HG03025 (cell line): ENCODE results near the gene ATXN7L2.

Experiments
- ATAC-seq: cut with Tn5 transposase; IDR thresholded peaks from one replicate; pipeline ENCODE4 v1.9.1; 2021; ENCODE audit warnings: mild to moderate bottlenecking, moderate library complexity; ENCODE audit not compliant: unreplicated experiment, low FRiP score

Gene ATXN7L2

DNA sequence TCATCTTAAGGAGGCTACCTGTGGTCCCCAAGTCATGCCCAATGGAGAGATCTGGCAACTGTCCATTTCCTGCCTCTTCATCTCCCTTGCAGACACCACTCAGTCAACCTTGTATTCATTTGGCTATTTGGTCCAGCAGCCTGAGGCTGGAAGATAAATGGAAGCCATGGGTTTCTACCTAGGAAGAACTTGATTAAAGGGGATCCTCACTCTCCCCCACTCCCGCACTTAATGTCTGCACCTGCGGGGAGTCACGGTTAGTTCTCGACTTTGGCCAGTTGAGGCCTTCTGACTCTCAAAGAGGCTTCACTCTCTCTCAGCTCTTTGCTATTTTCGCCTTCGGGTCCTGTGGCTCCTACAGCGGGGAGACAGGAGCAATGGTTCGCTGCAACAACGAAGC is 8.4 kb upstream of the ATXN7L2 start:
- no peak for ATAC-seq

DNA sequence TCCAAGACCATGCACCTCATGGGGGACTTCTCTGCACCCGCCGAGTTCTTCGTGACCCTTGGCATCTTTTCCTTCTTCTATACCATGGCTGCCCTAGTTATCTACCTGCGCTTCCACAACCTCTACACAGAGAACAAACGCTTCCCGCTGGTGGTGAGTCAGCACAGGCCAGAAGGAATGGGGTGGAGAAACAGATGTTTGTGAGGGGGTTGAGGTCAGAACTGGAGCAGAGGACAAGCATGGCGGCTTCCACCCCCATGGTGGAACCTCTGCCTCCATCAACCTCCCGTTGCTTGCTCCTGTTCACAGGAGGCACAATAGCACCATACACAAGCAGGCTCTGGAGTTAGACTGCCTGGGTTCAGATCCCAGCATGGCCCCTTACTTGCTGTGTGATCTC is 6.9 kb upstream of the ATXN7L2 start:
- no peak for ATAC-seq

DNA sequence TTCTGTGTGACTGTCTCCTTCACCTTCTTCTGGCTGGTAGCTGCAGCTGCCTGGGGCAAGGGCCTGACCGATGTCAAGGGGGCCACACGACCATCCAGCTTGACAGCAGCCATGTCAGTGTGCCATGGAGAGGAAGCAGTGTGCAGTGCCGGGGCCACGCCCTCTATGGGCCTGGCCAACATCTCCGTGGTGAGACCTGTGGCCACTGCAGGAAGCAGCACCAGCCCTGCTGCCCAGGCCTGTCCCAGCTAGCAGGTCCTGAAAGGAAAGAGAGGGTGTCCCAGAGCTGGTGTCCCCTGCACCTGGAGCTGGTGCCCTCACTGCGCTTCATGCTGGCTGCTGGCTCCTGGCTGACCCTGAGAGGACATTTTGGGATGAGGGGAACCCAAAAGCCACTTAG is 5.9 kb upstream of the ATXN7L2 start:
- ATAC-seq = no peak

DNA sequence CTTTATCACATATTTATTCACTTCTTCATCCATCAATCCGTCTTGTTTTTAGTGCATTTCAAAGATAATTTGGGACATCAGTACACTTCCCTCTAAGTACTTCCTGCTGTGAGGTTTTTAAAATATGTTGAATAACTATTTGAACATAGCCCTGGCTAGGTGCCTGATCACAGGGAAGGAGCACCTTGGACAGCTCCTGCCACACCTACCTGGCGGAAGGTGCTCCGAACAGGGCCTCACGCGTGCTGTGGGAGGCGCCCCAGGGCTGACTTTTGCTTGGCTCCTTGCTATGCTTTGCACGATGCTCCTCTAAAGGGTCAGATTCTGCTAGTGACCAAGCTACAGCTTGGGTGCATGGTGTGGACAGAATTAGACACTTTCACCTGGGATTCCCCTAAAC is 4.9 kb upstream of the ATXN7L2 start:
- no peak for ATAC-seq

DNA sequence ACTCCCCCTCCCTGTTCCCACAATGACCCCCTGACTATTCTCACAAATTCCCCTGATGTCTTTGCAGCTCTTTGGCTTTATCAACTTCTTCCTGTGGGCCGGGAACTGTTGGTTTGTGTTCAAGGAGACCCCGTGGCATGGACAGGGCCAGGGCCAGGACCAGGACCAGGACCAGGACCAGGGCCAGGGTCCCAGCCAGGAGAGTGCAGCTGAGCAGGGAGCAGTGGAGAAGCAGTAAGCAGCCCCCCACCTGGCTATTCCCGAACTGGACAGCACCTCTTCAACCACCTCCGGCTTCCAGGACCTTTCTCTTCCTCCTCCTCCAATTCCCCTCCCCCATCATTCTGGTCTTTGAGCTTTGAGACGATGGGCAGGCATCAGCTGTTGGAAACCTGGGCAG is 4.4 kb upstream of the ATXN7L2 start:
- ATAC-seq = no peak

DNA sequence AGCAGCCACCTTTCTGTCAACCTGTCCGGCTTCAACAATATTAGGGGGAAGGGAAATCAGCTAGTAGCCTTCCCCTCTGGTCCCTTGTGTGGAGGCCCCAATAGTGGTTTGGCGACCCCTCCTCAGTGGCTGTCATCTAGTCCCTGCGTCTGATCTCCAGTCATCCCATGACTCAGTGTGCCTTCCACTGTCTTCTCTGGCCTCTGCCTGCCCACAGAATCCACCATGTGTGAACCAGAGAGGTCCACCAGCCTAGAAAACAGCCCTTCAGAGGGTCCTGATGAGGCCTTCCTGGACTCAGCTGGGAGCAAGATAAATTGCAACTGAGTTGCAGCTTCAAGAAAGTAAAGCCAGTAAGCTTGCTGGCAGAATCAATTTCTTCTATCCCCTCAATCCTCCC is 3.8 kb upstream of the ATXN7L2 start:
- ATAC-seq = no peak

DNA sequence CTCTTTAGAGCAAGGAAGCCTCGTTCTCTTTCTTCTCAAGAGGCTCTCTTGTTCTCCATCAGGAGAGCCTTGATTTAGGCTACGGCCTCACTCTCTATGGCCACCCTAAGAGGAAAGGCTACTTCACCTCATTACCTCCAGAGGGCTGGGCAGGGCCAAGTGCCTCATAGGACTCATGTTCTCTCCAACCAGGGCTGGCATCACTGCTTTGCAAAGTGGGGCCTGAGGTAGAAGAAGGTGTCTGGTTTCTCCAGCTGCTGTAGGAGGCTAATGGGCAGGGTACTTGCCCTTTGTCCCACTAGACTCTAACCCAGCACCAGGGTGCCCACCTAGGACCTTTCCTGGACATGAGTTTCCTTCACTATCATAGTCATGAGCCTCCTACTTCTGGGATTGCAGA is 2.1 kb upstream of the ATXN7L2 start:
- ATAC-seq = no peak

DNA sequence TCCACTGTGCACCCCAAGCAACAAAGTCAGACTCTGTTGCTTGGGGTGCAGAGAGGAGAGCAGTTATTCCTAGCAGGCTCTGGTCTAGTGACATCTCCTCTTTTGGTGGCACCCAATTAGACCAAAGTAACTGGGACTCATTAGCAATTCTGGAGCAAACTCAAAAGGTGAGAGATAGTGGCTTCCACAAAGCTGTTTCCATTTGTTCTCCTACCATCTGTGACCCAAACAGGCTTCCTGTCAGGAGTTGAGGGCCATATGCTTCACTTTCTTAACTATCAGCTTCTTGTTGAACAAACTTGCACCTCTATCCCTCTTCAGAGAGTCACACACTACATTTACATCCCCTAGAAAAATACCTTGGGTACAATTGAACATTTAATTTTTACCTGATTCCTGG is 1.5 kb upstream of the ATXN7L2 start:
- ATAC-seq = no peak

DNA sequence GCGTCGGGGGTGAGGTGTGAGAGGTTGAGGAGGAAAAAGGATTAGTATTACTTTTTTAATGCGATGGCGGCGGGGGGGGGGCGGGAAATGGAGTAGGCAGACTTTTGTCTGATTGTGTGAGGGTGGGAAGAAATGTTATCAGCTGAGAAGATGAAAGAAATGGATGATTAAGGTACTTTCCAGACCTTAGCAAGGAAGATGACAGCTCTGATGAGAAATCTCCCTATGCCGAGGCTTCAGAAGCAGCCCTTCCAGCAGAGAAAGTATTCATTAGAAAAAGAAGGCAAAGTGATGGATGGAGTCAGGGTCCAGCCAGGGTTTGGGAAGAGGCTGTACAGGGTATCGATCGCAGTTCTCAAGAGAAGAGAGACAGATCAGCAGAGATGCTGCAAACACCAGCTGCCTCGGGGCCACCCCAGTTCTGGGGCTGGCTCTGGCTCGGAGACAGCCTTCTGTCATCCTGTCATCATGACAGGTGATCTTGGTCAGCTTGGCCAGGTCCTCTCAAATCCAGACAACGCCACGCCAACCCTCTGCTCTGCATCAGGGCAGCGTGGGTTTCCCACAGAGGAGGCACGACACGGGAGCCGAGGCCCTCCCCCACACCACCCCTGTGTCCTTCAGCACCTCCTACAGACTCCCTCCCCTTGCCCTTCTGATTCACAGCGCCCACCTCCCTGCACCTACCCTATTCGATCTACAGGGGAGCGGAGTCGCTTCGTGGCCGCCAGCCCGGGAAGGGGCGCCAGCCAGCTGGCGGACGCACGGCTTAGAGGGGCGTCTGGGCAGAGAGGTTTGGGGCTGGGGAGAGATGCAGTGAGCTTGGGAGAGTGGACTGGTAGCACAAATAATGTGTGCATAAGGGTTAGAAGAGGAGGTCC is 674 bp upstream of the ATXN7L2 start:
- peak; percentile 4 for ATAC-seq

DNA sequence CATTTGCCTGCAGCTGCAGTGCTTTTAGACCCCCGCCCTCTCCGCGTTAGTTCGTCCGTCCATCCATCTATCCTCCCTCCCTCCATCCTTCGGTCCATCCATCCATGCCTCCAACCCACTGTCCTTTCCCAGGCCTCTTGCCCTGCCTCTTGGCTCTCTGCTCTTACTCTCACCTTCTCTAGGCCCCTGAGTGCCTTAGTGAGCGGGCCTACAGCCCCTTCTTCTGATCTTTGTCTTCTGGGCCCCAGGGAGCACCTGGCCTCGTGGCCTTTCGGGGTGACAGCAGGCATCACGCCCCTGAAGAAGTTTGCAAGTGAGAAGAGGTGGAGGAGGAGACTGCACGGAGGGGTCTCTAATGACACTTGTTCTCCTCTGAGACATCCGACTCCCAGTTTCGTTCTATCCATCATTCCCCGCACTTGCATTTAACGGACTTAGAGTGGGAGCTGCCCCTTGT is 842 bp downstream of the ATXN7L2 start:
- ATAC-seq = no peak

DNA sequence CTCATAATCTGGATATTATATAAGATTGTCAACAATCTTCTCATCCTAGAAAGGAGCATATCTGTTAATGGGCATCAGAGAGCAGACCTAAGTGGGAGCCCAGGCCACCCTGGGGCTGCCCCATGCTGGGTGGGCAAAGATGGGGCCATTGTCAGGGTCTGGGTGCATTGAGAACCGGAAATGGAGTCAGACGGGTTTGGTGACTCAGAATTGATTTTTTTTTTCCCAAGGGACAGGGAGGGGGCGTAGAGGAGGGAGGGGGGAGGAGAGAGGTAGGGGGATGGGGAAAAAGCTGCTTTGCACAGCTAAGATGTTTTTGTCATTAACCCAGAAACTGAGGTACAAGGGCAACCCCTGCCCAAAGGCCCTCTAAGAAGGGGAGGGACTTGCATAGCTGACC is 1.3 kb downstream of the ATXN7L2 start:
- no peak for ATAC-seq

DNA sequence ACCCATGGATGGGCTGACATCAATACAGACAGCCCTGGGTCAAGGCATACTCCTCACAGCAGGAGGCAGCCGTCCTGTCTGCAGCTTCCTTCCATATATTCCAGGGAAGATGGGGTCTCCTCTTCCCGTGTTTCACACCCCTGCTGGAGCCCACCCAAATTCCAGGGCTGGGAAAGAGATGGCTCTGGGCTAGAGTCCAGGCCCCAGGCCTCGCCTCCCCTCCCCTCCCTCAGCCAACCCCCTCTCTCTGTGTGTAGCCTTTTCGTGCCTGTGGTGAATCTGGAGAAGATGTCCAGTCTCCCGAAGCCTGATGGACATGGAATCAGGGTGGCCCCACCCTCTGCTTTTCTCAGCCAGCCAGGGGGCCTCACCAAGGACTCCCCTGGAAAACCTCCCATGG is 3.6 kb downstream of the ATXN7L2 start:
- ATAC-seq = no peak

DNA sequence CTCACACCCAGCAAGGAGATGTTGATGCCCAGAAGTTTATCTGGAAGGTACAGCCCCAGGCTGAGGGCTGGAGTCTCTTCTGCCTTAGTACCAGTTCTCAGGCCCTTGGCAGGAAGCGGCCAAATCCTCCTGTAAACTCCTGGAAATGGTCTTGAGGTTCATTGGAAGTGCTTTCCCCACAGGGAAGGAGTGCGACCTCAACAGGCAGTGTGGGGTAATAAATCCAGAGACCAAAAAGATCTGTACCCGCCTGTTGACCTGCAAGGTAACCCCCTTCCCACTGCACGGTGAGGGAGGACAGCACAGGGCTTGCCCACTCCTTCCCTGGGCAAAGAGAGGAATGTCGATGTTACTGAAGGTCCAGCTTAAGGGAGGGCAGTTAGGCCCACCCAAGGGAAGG is 4.5 kb downstream of the ATXN7L2 start:
- no peak for ATAC-seq

DNA sequence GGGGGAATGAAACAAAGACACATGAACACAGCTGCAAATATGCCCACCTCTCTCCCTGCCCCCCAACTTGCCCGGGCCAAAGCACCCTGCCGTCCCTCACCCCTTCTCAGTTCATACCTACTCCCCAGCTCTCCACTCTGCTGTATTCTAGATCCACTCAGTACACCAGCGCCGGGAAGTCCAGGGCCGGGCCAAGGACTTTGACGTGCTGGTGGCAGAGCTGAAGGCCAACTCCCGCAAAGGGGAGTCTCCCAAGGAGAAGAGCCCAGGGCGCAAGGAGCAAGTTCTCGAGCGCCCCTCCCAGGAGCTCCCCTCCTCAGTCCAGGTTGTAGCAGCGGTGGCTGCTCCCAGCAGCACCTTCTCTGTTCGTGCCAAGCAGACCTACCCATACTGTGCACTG is 5.0 kb downstream of the ATXN7L2 start:
- ATAC-seq = no peak

DNA sequence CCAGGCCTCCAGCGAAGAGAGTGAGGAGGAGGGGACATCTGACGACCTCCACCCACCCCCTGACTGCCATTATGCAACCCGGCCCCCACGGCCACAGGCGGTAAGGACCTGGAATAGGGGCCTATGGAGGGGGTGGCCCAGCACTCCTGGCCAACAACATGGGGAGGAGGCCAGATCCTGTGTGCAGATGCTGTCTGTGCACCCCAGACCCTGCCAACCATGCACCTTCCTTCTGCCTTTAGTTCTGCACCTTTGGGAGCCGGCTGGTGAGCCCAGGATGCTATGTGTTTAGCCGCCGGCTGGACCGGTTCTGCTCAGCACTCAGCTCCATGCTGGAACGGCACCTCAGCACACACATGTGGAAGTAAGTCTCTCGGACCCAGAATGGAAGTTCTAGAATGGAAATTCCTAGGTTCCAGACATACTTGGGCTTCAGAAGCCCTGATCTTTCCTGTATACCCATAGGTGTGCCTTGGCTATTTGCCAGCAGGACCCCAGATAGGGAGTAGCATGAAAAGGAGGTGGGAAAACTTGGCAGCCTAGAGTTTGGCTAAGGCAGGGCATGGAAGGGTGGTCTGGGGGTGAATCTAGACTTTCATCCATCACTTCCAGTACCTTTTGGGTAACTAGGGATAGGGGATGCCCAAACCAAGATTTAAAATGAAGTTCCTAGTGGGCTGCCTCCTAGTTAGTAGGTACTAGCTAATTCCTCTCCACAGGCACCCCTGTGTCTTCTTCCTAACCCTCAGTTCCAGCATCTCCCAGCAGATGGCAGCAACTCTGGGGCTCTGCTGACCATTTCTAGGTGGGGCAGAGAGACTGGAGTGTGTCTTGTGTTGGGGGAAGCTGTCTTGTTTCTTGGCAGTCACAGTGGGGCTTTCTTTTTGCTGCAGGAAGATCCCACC is 6.6 kb downstream of the ATXN7L2 start:
- no peak for ATAC-seq

DNA sequence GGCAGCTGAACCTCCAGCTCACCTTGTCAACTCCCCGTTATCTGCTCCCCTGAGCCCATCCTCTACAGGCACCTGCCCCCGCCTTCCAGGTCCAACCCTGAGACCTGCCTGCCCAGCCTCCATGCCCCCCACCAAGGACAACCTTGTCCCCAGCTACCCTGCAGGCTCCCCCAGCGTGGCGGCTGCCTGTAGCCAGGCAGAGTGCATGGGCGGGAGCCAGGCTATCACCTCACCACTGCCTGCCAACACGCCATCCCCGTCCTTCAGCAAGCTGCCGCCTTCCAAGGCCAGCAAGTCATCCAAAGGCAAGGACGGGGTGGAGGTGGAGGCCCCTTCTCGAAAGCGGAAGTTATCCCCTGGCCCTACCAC is 7.2 kb downstream of the ATXN7L2 start:
- ATAC-seq = no peak

DNA sequence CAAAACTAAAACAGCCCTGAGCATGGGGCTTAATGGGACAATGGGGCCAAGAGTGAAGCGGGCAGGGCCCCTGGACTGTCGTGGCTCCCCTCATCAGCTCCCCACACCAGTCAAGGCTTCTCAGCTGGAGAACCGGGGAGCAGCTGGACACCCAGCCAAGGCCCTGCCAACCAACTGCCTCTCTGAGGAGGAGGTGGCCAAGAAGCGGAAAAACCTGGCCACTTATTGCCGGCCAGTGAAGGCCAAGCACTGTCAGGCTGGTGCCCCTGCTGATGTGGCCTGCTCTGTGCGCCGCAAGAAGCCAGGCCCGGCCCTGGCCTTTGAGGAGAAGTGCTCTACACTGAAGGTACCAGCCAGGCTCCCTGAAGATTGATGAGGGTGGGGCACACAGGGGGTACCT is 7.7 kb downstream of the ATXN7L2 start:
- no peak for ATAC-seq

DNA sequence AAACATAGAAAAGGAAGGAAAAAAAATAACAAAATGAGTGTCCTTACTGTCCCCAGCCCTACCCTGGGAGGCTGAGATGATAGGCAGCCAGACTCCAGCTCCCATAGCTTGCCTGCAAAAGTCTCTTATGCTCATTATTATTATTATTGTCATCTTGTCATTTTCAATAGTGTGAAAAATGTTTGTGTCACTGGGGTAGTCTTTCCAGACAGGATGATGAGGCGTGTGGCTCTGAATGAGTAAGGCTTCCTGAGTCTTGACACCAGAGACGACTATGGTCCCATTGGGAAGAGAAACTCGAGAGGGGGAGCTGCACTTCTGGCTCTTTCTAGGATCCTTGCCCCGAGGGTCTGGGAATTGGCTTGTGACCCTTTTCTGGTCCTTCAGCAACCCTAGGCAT is 9.1 kb downstream of the ATXN7L2 start:
- ATAC-seq = no peak

DNA sequence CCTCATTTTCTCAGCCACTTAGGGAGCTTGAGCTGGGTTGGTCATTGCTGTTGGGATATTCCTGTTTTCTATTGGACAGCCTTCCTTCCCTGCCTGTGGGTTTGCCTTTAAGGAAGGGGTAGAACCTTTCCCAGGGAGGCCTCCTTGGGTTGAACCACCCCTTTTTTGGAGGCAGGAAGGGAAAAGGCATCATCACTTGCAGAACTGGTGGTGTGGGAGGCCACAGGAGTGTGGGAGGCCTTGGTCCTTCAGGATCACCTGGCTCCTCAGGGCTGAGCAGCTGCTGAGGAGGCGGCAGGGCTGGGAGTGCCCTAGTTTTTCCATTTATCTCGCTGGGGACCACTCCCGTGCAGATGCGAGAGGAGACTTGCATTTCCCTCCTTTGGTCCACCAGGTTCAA is 9.5 kb downstream of the ATXN7L2 start:
- no peak for ATAC-seq

DNA sequence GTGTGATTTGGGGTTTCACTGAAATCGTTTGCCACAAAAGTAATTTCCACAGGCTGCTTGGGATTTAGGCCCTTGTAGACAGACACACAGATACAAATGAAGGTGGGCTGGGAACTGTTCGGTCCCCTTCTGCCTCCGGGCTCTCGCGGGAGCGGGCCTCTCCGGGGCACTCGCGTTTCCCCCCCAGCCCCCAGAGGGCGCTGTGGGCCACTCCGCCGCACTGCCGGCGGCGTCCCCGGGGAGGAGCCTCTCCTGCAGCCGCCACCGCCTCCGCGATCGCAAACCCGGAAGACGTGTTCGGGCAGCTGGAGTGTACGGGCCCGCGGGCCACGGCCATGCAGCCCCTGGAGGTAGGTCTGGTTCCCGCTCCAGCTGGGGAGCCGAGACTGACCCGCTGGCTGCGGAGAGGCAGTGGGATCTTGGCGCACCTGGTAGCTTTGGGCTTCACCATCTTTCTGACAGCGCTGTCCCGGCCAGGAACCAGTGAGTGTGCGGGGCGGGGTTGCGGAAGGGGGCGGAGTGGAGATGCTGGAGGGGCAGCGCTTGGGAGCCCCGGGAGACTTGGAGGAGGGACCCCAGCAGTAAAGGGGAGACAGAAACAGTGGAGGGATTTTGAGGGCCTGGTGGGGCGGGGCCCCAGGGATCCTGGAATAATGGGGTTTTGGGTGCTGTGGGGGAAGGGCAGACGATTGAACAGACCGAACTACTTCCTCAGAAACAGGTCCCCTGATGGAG is 10.3 kb downstream of the ATXN7L2 start, which contains the start of gene CYB561D1:
CYB561D1 (plus strand) TSS at position 290 of the 735 bp plus-strand sequence; CDS start at position 336, 46 bp downstream.
- ATAC-seq = peak; percentile 78

DNA sequence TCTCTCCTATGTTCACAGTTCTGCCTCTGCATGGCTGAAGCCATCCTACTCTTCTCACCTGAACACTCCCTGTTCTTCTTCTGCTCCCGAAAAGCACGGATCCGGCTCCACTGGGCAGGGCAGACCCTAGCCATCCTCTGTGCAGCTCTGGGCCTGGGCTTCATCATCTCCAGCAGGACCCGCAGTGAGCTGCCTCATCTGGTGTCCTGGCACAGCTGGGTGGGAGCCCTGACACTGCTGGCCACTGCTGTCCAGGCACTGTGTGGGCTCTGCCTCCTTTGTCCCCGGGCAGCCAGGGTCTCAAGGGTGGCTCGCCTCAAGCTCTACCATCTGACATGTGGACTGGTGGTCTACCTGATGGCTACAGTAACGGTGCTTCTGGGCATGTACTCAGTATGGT is 12.0 kb downstream of the ATXN7L2 start:
- no peak for ATAC-seq
